Peyer's patch (tissue), 4 donors: ENCODE measurements around the gene PROSER3. TPM values are rescaled to one million over a fixed set of nuclear protein-coding genes. Genes with fewer than 3 reads are reported as not detected.

ENCODE experiments used
- DNase-seq, 3 donors: peaks; one replicate each; pipeline ENCODE4 v3.0.0-alpha.2; 2017 to 2019
- H3K27ac ChIP-seq, 4 donors: fragments of 200-600 bp; sonication (generic); one replicate each; pipeline ENCODE4 v1.5.1; 2016 to 2019
- H3K27me3 ChIP-seq, 2 donors: fragments of 200-600 bp; sonication (generic); one replicate each; pipeline ENCODE4 v1.5.1; 2019
- H3K36me3 ChIP-seq, 3 donors: fragments of 200-600 bp; sonication (generic); one replicate each; pipeline ENCODE4 v1.5.1; 2016 to 2019
- H3K4me1 ChIP-seq, 4 donors: fragments of 200-600 bp; sonication (generic); one replicate each; pipeline ENCODE4 v1.5.1; 2016 to 2019
- H3K4me3 ChIP-seq, 4 donors: fragments of 200-600 bp; sonication (generic); 1 replicate in 3 of 4; 2 replicates in 1 of 4; pipeline ENCODE4 v1.5.1; 2016 to 2019; ENCODE audit warnings: mild to moderate bottlenecking in 1 of 4
- H3K9me3 ChIP-seq, 4 donors: fragments of 200-600 bp; sonication (generic); one replicate each; pipeline ENCODE4 v1.5.1; 2016 to 2019; ENCODE audit warnings: mild to moderate bottlenecking in 1 of 4
- CTCF ChIP-seq, 6 experiments: fragments of 450-650 bp in 4 of 6; fragments of 200-600 bp in 2 of 6; sonication (generic) in 1 of 6; IDR thresholded peaks; one replicate each; pipeline ENCODE4 v1.5.1; 2017 to 2019; ENCODE audit warnings: antibody characterized with exemption in 6 of 6, mild to moderate bottlenecking in 3 of 6, moderate library complexity in 1 of 6
- POLR2A ChIP-seq, 2 donors: fragments of 450-650 bp; IDR thresholded peaks; one replicate each; pipeline ENCODE4 v1.5.1; 2017; ENCODE audit warnings: antibody characterized with exemption in 2 of 2, mild to moderate bottlenecking in 2 of 2, moderate library complexity in 2 of 2
- total RNA-seq, 4 donors: library from RNA; depleted of rRNA; stranded (reverse); fragments of >200 nt; gene quantifications; one replicate each; pipeline ENCODE4 v1.1.0, GENCODE V29; 2016

Gene PROSER3
- total RNA-seq, 4 donors from 2014 or later: 6.0 to 36.8 (median 27.2) TPM

- Histone ChIP-seq H3K4me1 (peaks cover 3 to 34% (median 15%) of the 10 kb centered on the region in 4 donors), H3K36me3 (peaks cover 0 to 27% (median 0%) of the 10 kb centered on the region in 3 donors), H3K27me3 (no peaks in the 10 kb centered on the region), H3K4me3 (no peak overlapping the region), H3K9me3 (no peaks in the 10 kb centered on the region), H3K27ac (no peak overlapping the region)
- no peak for DNase-seq
- no peak for TF ChIP-seq CTCF (IDR thresholded peaks at IDR 0.05)
- no peak for TF ChIP-seq POLR2A (IDR thresholded peaks at IDR 0.05)
Observed at GRCh38 chr19:35750167-35750566, 7.8 kb upstream of the PROSER3 start.

- peaks cover 4 to 43% (median 10%) of the 10 kb centered on the region in 4 donors for H3K4me1 ChIP-seq
- no peak for DNase-seq
- TF ChIP-seq POLR2A (IDR thresholded peaks at IDR 0.05): no peak
- no peak for TF ChIP-seq CTCF (IDR thresholded peaks at IDR 0.05)
Observed at GRCh38 chr19:35751839-35752745, 5.9 kb upstream of the PROSER3 start.

GRCh38 chr19:35752746-35753350, 5.1 kb upstream of the PROSER3 start:
- Histone ChIP-seq H3K36me3 (peaks cover 0 to 27% (median 0%) of the 10 kb centered on the region in 3 donors), H3K4me1 (peaks cover 7 to 45% (median 14%) of the 10 kb centered on the region in 4 donors), H3K4me3 (no peak overlapping the region), H3K27ac (no peak overlapping the region), H3K27me3 (no peaks in the 10 kb centered on the region), H3K9me3 (no peaks in the 10 kb centered on the region)
- TF ChIP-seq CTCF (IDR thresholded peaks at IDR 0.05) (no peak), POLR2A (IDR thresholded peaks at IDR 0.05) (no peak)
- DNase-seq: no peak

More at GRCh38 chr19:35751839-35752745, 5.9 kb upstream of the PROSER3 start:
- no peaks in the 10 kb centered on the region for H3K9me3 ChIP-seq
- H3K36me3 ChIP-seq: peaks cover 0 to 27% (median 0%) of the 10 kb centered on the region in 3 donors
- H3K27me3 ChIP-seq: no peaks in the 10 kb centered on the region
- H3K27ac ChIP-seq: no peak overlapping the region
- no peak overlapping the region for H3K4me3 ChIP-seq

- H3K27ac ChIP-seq: peak overlapping the region in 1 of 4 donors; percentile 92
- H3K4me1 ChIP-seq: peaks cover 8 to 47% (median 15%) of the 10 kb centered on the region in 4 donors
Observed at GRCh38 chr19:35753634-35754369, 4.2 kb upstream of the PROSER3 start.

More at GRCh38 chr19:35753634-35754369, 4.2 kb upstream of the PROSER3 start:
- no peak for DNase-seq
- Histone ChIP-seq H3K27me3 (no peaks in the 10 kb centered on the region), H3K9me3 (no peaks in the 10 kb centered on the region), H3K4me3 (no peak overlapping the region), H3K36me3 (peaks cover 0 to 27% (median 0%) of the 10 kb centered on the region in 3 donors)
- TF ChIP-seq POLR2A (IDR thresholded peaks at IDR 0.05): no peak
- no peak for TF ChIP-seq CTCF (IDR thresholded peaks at IDR 0.05)
